LNCAP (cell line): ENCODE results near the gene EFCAB8.

Experiments
- CTCF ChIP-seq: fragments of 450-650 bp; IDR thresholded peaks from 2 replicates; pipeline ENCODE4 v1.5.1; 2017; ENCODE audit warnings: mild to moderate bottlenecking

Gene EFCAB8

GRCh38 chr20:32969356-32970114 lies 110.8 kb downstream of the EFCAB8 start:
- TF ChIP-seq CTCF, result no peak

GRCh38 chr20:32970115-32970972 lies 111.6 kb downstream of the EFCAB8 start:
- TF ChIP-seq CTCF, result no peak

- TF ChIP-seq CTCF, result no peak
Observed at GRCh38 chr20:32970973-32971300, 112.2 kb downstream of the EFCAB8 start.

GRCh38 chr20:32971703-32972161 lies 113.0 kb downstream of the EFCAB8 start:
- TF ChIP-seq CTCF, result no peak

- no peak for TF ChIP-seq CTCF
Observed at GRCh38 chr20:32972181-32973076, 113.7 kb downstream of the EFCAB8 start.

GRCh38 chr20:32973077-32973717 lies 114.5 kb downstream of the EFCAB8 start:
- TF ChIP-seq CTCF, result no peak
